Sigmoid colon (tissue), 7 donors: Measurements from ENCODE around the gene DPYSL4. TPM values are rescaled to one million over a fixed set of nuclear protein-coding genes. Genes with fewer than 3 reads are reported as not detected.

Experiments
- DNase-seq: peaks from one replicate; pipeline ENCODE4 v3.0.0-alpha.2; 2019
- H3K27ac ChIP-seq, 4 donors: fragments of 200-600 bp; sonication (generic); one replicate each; pipeline ENCODE4 v1.5.1; 2016 to 2019; ENCODE audit warnings: mild to moderate bottlenecking in 1 of 4
- H3K27me3 ChIP-seq, 3 donors: fragments of 200-600 bp; sonication (generic); one replicate each; pipeline ENCODE4 v1.5.1; 2019; ENCODE audit warnings: mild to moderate bottlenecking in 1 of 3
- H3K36me3 ChIP-seq, 4 donors: fragments of 200-600 bp; sonication (generic); one replicate each; pipeline ENCODE4 v1.5.1; 2016 to 2019
- H3K4me1 ChIP-seq, 4 donors: fragments of 200-600 bp; sonication (generic); one replicate each; pipeline ENCODE4 v1.5.1; 2017 to 2019
- H3K4me3 ChIP-seq, 4 donors: fragments of 200-600 bp; sonication (generic); one replicate each; pipeline ENCODE4 v1.5.1; 2017 to 2019; ENCODE audit warnings: mild to moderate bottlenecking in 2 of 4, moderate library complexity in 1 of 4
- H3K9me3 ChIP-seq, 4 donors: fragments of 200-600 bp in 3 of 4; sonication (generic) in 3 of 4; one replicate each; pipeline versions ENCODE4 v1.5.1 to v1.6.1; 2013 to 2019
- EP300 ChIP-seq, 4 donors: sonication (generic); formaldehyde crosslinking; IDR thresholded peaks; one replicate each; pipeline ENCODE4 v1.6.1; 2017; ENCODE audit warnings: antibody characterized with exemption in 4 of 4
- POLR2A ChIP-seq, 2 donors: fragments of 450-650 bp; IDR thresholded peaks; one replicate each; pipeline ENCODE4 v1.6.1; 2016; ENCODE audit warnings: antibody characterized with exemption in 2 of 2, mild to moderate bottlenecking in 2 of 2, moderate library complexity in 2 of 2
- POLR2AphosphoS5 ChIP-seq, 4 donors: sonication (generic); formaldehyde crosslinking; IDR thresholded peaks; one replicate each; pipeline ENCODE4 v1.6.1; 2017; ENCODE audit warnings: antibody characterized with exemption in 4 of 4
- WGBS, 2 donors: extraction: QIAGEN DNeasy Blood & Tissue Kit; methylation state at CpG; one replicate each; pipeline ENCODE4 v1.1.7; 2013; 5-methylcytosine and 5-hydroxymethylcytosine counted together
- intact Hi-C: fragments of 100-400 bp; cut with DNase I; formaldehyde crosslinking; loops from one replicate; pipeline ENCODE4 v1.15.1; 2023
- polyA plus RNA-seq, 3 donors: library from polyadenylated mRNA; stranded (reverse); fragments of 200-250 nt; gene quantifications; one replicate each; pipeline ENCODE4 v1.2.3, GENCODE V29; 2013
- total RNA-seq, 4 donors: library from RNA; depleted of rRNA; stranded (reverse); fragments of >200 nt; gene quantifications; one replicate each; pipeline ENCODE4 v1.1.0, GENCODE V29; 2016
- TF ChIP-seq, protein P1 (sequence below), 4 experiments: fragments of 450-650 bp in 3 of 4; fragments of 200-600 bp in 1 of 4; IDR thresholded peaks; one replicate each; pipeline ENCODE4 v1.5.1; 2016 to 2019; ENCODE audit warnings: antibody characterized with exemption in 4 of 4, mild to moderate bottlenecking in 3 of 4, moderate library complexity in 2 of 4
- donor health status: healthy with polysubstance abuse.
- donor health status: Bipolar disorder and iron deficiency.
- donor health status: healthy.

The DPYSL4 gene
- total and polyA plus RNA-seq, 7 donors = under 0.01 to 1.9 (median 0.63) TPM; not detected in 1

GRCh38 chr10:132193907-132194552, 7.3 kb downstream of the DPYSL4 start:
- intact Hi-C loops = no loop called here
- Histone ChIP-seq H3K4me3 (no peak overlapping the region), H3K36me3 (no peaks in the 10 kb centered on the region), H3K9me3 (no peaks in the 10 kb centered on the region), H3K4me1 (no peaks in the 10 kb centered on the region), H3K27ac (no peak overlapping the region), H3K27me3 (peaks cover 0 to 11% (median 2%) of the 10 kb centered on the region in 3 donors)
- WGBS, 2 donors = 71 to 79% methylated on average over 21 of the region's 21 CpGs
- TF ChIP-seq POLR2A (IDR thresholded peaks at IDR 0.05) = no peak
- no peak for TF ChIP-seq EP300 (IDR thresholded peaks at IDR 0.05)
- TF ChIP-seq, protein P1, sequence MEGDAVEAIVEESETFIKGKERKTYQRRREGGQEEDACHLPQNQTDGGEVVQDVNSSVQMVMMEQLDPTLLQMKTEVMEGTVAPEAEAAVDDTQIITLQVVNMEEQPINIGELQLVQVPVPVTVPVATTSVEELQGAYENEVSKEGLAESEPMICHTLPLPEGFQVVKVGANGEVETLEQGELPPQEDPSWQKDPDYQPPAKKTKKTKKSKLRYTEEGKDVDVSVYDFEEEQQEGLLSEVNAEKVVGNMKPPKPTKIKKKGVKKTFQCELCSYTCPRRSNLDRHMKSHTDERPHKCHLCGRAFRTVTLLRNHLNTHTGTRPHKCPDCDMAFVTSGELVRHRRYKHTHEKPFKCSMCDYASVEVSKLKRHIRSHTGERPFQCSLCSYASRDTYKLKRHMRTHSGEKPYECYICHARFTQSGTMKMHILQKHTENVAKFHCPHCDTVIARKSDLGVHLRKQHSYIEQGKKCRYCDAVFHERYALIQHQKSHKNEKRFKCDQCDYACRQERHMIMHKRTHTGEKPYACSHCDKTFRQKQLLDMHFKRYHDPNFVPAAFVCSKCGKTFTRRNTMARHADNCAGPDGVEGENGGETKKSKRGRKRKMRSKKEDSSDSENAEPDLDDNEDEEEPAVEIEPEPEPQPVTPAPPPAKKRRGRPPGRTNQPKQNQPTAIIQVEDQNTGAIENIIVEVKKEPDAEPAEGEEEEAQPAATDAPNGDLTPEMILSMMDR (IDR thresholded peaks at IDR 0.05) = no peak
- TF ChIP-seq POLR2AphosphoS5 (IDR thresholded peaks at IDR 0.05) = no peak
- DNase-seq = no peak

- H3K4me3 ChIP-seq = no peak overlapping the region
- intact Hi-C loops = no loop called here
- TF ChIP-seq POLR2AphosphoS5 (IDR thresholded peaks at IDR 0.05) = no peak
- no peak for TF ChIP-seq POLR2A (IDR thresholded peaks at IDR 0.05)
- no peak for TF ChIP-seq EP300 (IDR thresholded peaks at IDR 0.05)
- TF ChIP-seq, protein P1 (IDR thresholded peaks at IDR 0.05) = no peak
- H3K36me3 ChIP-seq = no peaks in the 10 kb centered on the region
- H3K27ac ChIP-seq = no peak overlapping the region
- H3K9me3 ChIP-seq = no peaks in the 10 kb centered on the region
- 91 to 92% methylated on average over 15 of the region's 15 CpGs for WGBS, 2 donors
- H3K4me1 ChIP-seq = no peaks in the 10 kb centered on the region
- no peak for DNase-seq
- H3K27me3 ChIP-seq = peaks cover 0 to 4% (median 0%) of the 10 kb centered on the region in 3 donors
Measured at GRCh38 chr10:132194726-132195125, 8.0 kb downstream of the DPYSL4 start.

DNA sequence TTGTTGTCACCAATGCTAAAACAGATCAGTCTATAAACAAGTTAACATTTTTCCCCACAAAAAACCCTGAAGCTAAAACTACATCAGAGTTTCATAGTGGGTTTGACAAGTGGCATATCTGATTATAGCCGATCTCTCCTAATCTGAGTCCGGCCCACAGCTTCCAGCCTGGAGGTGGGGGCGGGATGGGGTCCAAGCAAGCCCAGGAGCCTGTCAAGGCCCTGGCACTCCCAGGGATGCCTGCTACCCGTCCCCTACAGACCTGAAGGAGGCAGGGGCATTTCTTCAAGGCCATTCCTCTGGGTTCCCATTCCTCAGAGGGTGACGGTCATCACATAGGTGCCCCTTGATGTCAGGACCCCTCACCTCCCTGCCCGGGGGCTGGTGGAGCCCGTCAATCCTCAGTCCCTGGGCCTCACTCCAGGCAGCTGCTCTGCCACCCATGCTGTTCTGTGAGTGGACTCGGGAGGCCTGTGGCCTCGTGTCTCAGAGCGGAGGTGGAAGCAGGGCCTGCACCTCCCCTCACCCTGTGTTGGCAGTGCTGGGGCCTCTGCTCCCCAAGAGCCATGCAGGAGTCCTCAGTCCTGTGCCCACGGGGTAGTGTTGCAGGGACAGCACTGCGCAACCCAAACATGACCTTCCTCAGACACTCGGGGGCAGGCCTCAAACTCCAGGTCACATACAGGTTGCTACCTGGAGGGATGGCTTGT, 8.8 kb downstream of the DPYSL4 start:
- H3K4me3 ChIP-seq = no peak overlapping the region
- no peaks in the 10 kb centered on the region for H3K9me3 ChIP-seq
- TF ChIP-seq EP300 (IDR thresholded peaks at IDR 0.05) = no peak
- TF ChIP-seq, protein P1 (IDR thresholded peaks at IDR 0.05) = no peak
- no peak for TF ChIP-seq POLR2AphosphoS5 (IDR thresholded peaks at IDR 0.05)
- no peak for TF ChIP-seq POLR2A (IDR thresholded peaks at IDR 0.05)
- intact Hi-C loops = no loop called here
- no peaks in the 10 kb centered on the region for H3K4me1 ChIP-seq
- H3K27ac ChIP-seq = no peak overlapping the region
- 82 to 88% methylated on average over 13 of the region's 13 CpGs for WGBS, 2 donors
- no peaks in the 10 kb centered on the region for H3K36me3 ChIP-seq
- no peaks in the 10 kb centered on the region for H3K27me3 ChIP-seq
- DNase-seq = no peak

DNA sequence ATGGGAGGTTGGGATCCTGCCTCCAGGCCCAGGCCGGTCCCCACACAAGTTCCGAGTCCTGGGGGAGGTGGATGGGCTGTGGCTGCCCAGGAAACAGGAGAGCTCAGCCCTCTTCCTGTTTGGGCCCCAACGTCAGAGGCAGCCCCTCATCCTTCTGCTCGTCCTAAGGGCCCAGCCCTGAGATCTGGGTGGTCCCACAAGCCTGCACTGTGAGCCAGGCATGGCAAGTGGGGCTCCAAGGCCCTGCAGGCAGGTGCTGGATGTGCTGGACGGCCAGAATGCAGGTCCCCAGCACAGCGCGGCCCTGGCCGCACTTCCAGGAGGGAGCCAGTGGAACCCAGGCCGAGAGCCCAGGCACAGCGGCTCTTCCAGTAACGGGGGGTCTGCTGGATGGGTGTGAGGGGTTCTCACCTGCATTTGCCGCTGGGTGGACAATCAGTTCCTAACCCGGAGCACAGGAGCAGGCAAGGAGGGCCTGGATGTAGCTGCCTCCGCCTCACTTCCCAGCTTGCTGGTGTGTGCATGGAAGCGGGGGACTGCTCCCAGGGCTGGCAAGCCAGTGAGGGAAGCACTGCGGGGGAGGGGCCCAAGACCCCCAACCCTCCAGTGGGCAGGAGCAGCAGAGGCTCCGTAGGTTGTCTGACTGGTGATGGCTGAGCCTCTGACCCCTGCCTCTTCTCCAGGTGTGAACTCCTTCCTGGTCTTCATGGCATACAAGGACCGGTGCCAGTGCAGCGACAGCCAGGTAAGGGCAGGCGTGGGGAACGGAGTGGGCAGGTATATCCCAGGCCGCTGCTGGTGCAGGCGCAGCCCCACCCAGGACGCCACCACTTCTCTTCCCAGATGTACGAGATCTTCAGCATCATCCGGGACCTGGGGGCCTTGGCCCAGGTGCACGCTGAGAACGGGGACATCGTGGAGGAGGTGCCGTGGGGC, 9.7 kb downstream of the DPYSL4 start:
- no peaks in the 10 kb centered on the region for H3K27me3 ChIP-seq
- no peaks in the 10 kb centered on the region for H3K9me3 ChIP-seq
- no peak for TF ChIP-seq POLR2A (IDR thresholded peaks at IDR 0.05)
- no peak for TF ChIP-seq EP300 (IDR thresholded peaks at IDR 0.05)
- TF ChIP-seq POLR2AphosphoS5 (IDR thresholded peaks at IDR 0.05) = no peak
- TF ChIP-seq, protein P1 (IDR thresholded peaks at IDR 0.05) = no peak
- H3K4me3 ChIP-seq = no peak overlapping the region
- WGBS, 2 donors = 81 to 87% methylated on average over 30 of the region's 30 CpGs
- H3K36me3 ChIP-seq = no peaks in the 10 kb centered on the region
- intact Hi-C loops = no loop called here
- no peaks in the 10 kb centered on the region for H3K4me1 ChIP-seq
- no peak overlapping the region for H3K27ac ChIP-seq
- no peak for DNase-seq
